ENCODE results near the gene AGMO.

AGMO gene

GRCh38 chr7:15288741-15289140, 273.1 kb downstream of the AGMO start:
- no peak overlapping the region for H3K4me3 ChIP-seq (ENCODE audit: low read depth, low read length)
- DNase-seq (ENCODE audit: low read depth) = no peak
- no peak for TF ChIP-seq CTCF (IDR thresholded peaks at IDR 0.05; ENCODE audit: low read depth, low read length, missing control alignments)

GRCh38 chr7:15284396-15284795, 277.4 kb downstream of the AGMO start:
- DNase-seq (ENCODE audit: low read depth) = no peak
- H3K4me3 ChIP-seq (ENCODE audit: low read depth, low read length) = no peak overlapping the region

GRCh38 chr7:15280078-15280733, 281.6 kb downstream of the AGMO start:
- no peak for TF ChIP-seq CTCF (IDR thresholded peaks at IDR 0.05; ENCODE audit: low read depth, low read length, missing control alignments)
- H3K4me3 ChIP-seq (ENCODE audit: low read depth, low read length) = no peak overlapping the region

More at GRCh38 chr7:15284396-15284795, 277.4 kb downstream of the AGMO start:
- no peak for TF ChIP-seq CTCF (IDR thresholded peaks at IDR 0.05; ENCODE audit: low read depth, low read length, missing control alignments)

GRCh38 chr7:15279640-15280039, 282.2 kb downstream of the AGMO start:
- no peak for DNase-seq (ENCODE audit: low read depth)
- TF ChIP-seq CTCF (IDR thresholded peaks at IDR 0.05; ENCODE audit: low read depth, low read length, missing control alignments) = no peak
- H3K4me3 ChIP-seq (ENCODE audit: low read depth, low read length) = no peak overlapping the region

More at GRCh38 chr7:15280078-15280733, 281.6 kb downstream of the AGMO start:
- no peak for DNase-seq (ENCODE audit: low read depth)

GRCh38 chr7:15257689-15258088, 304.1 kb downstream of the AGMO start:
- no peak for DNase-seq (ENCODE audit: low read depth)
- TF ChIP-seq CTCF (IDR thresholded peaks at IDR 0.05; ENCODE audit: low read depth, low read length, missing control alignments) = no peak
- H3K4me3 ChIP-seq (ENCODE audit: low read depth, low read length) = no peak overlapping the region

GRCh38 chr7:15252181-15252580, 309.6 kb downstream of the AGMO start:
- TF ChIP-seq CTCF (IDR thresholded peaks at IDR 0.05; ENCODE audit: low read depth, low read length, missing control alignments) = no peak
- no peak for DNase-seq (ENCODE audit: low read depth)
- no peak overlapping the region for H3K4me3 ChIP-seq (ENCODE audit: low read depth, low read length)

- no peak for TF ChIP-seq CTCF (IDR thresholded peaks at IDR 0.05; ENCODE audit: low read depth, low read length, missing control alignments)
- DNase-seq (ENCODE audit: low read depth) = no peak
- no peak overlapping the region for H3K4me3 ChIP-seq (ENCODE audit: low read depth, low read length)
Measured at GRCh38 chr7:15248514-15248913, 313.3 kb downstream of the AGMO start.

All from GM12864 (cell line).